ENCODE measurements around the gene STXBP6. TPM values are rescaled to one million over a fixed set of nuclear protein-coding genes. Genes with fewer than 3 reads are reported as not detected.

The STXBP6 gene
- total RNA-seq, 1 experiment from 2014 or later = 0.27 TPM

DNA sequence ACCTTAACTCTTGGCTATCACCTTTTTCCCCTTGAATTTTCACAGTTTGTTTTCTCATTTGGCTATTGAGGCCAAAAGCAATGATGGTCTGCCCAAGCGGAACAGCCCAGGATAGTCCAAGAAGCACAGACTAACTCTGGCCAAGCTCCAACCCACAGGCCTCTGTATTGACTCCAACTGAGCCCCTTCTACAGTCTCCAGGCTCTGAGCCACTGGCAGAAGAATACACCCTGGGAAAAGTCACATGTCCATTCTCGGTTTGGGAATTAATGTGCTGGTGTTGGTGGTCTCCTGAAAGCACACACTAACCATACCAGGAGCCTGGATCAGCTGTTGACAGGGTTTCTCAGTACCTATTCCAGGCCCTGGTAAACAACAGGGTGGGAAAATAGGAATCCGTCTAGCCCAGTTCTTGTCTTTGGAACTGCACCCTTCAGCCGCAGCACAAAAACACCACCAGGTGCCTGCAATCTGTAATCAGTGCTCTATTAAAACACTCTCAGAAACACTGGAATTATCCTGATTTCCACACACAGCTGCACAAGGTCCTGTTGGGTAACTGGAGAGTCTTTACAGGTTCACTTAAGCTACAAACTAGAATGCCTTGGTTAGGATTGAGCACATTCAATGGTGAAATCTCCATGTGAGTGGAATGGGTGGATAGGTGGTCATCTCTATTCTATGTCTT lies 63.6 kb downstream of the STXBP6 start:
- H3K9me2 ChIP-seq (ENCODE audit: insufficient read depth) = no peaks in the 10 kb centered on the region
- ATAC-seq (no peak), DNase-seq (ENCODE audit: low read depth, low spot score) (no peak)
- H3K27ac ChIP-seq (ENCODE audit: low read depth, low read length) = no peak overlapping the region
- ChIA-PET RAD21 (ENCODE audit: low non-redundant PET in 1 of 2, low total read pairs in 2 of 2, uncharacterized antibody in 2 of 2, unreplicated experiment in 2 of 2) (no interaction called here), CTCF (no interaction called here), POLR2A (no interaction called here)
- intact Hi-C loops (cut with micrococcal nuclease) = no loop called here
- TF ChIP-seq MAX (IDR thresholded peaks at IDR 0.05) = no peak
- TF ChIP-seq SRF (IDR thresholded peaks at IDR 0.05; ENCODE audit: low read depth) = no peak
- TF ChIP-seq EZH2 (IDR thresholded peaks at IDR 0.05) = no peak
- no peaks in the 10 kb centered on the region for H3K27me3 ChIP-seq (ENCODE audit: insufficient read depth, low read length)
- no peak overlapping the region for H3K4me3 ChIP-seq (replicated peaks in 1 of 2; ENCODE audit: low read depth in 1 of 2, low read length in 2 of 2)
- H3K4me1 ChIP-seq (ENCODE audit: control insufficient read depth in 1 of 2, insufficient read depth in 2 of 2, low read length in 2 of 2) = no peaks in the 10 kb centered on the region
- no peak overlapping the region for H3K9ac ChIP-seq (ENCODE audit: low read length)
- no peak overlapping the region for H3K4me2 ChIP-seq (ENCODE audit: low read length)
- no peak overlapping the region for H2AFZ ChIP-seq (ENCODE audit: low read depth, low read length, poor library complexity, severe bottlenecking)
- H3K79me2 ChIP-seq (ENCODE audit: insufficient read depth, low read length) = no peaks in the 10 kb centered on the region
- H4K20me1 ChIP-seq (ENCODE audit: insufficient read depth) = no peaks in the 10 kb centered on the region
- H3K36me3 ChIP-seq (ENCODE audit: control insufficient read depth in 1 of 2, insufficient read depth in 2 of 2, low read length in 2 of 2) = no peaks in the 10 kb centered on the region
- H3K9me3 ChIP-seq (ENCODE audit: control insufficient read depth in 1 of 2, insufficient read depth in 1 of 2, low read depth in 1 of 2, low read length in 2 of 2) = peaks cover 0 to 7% of the 10 kb centered on the region in 2 experiments; a peak in 2 of 4 replicates
- no TSS peak for BruUV-seq (replicated peaks)

DNA sequence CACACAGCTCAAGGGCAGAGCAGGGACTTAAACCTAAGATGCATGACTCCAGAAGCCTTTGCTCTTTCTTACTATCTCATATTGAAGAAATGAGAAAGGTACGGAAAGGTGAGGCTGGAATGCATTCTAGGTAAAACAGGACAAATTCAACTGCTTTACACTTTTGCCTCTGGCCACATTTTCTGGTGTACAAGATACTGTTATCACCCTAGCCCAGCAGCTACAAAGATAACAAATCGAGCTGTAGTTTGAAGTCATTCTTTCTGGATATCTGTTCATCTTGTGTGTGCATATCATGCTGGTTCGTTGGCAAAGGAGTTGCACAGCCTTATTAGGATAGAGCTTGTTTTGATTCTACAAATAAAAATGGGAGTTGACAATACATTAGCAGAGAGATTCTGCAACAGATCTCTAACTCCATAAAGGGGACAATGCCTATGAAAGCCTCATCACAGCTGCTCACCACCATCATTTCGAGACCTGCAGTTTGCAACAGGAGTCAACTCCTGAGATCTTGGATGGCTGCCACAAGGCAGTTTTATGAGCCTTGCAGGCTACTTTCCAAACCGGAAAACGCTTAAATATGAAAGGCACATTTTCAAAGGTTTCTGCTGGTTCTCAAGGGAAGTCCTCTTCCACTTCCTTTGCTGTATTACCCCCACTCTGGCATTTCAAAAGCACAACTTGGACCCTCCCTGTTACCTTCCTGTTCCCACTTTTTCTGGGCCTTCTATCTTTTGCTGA lies 64.9 kb downstream of the STXBP6 start:
- Histone ChIP-seq H3K4me2 (ENCODE audit: low read length) (no peak overlapping the region), H4K20me1 (ENCODE audit: insufficient read depth) (no peaks in the 10 kb centered on the region), H3K4me3 (replicated peaks in 1 of 2; ENCODE audit: low read depth in 1 of 2, low read length in 2 of 2) (no peak overlapping the region), H3K36me3 (ENCODE audit: control insufficient read depth in 1 of 2, insufficient read depth in 2 of 2, low read length in 2 of 2) (no peaks in the 10 kb centered on the region), H3K27ac (ENCODE audit: low read depth, low read length) (no peak overlapping the region), H2AFZ (ENCODE audit: low read depth, low read length, poor library complexity, severe bottlenecking) (no peak overlapping the region), H3K9me2 (ENCODE audit: insufficient read depth) (no peaks in the 10 kb centered on the region), H3K4me1 (ENCODE audit: control insufficient read depth in 1 of 2, insufficient read depth in 2 of 2, low read length in 2 of 2) (no peaks in the 10 kb centered on the region), H3K9me3 (ENCODE audit: control insufficient read depth in 1 of 2, insufficient read depth in 1 of 2, low read depth in 1 of 2, low read length in 2 of 2) (peaks cover 0 to 6% of the 10 kb centered on the region in 2 experiments; a peak in 2 of 4 replicates), H3K27me3 (ENCODE audit: insufficient read depth, low read length) (no peaks in the 10 kb centered on the region), H3K79me2 (ENCODE audit: insufficient read depth, low read length) (no peaks in the 10 kb centered on the region), H3K9ac (ENCODE audit: low read length) (no peak overlapping the region)
- intact Hi-C loops (cut with micrococcal nuclease) = no loop called here
- DNase-seq (ENCODE audit: low read depth, low spot score) (no peak), ATAC-seq (no peak)
- CTCF ChIA-PET = no interaction called here
- no TSS peak for BruUV-seq (replicated peaks)
- POLR2A ChIA-PET = no interaction called here
- RAD21 ChIA-PET (ENCODE audit: low non-redundant PET in 1 of 2, low total read pairs in 2 of 2, uncharacterized antibody in 2 of 2, unreplicated experiment in 2 of 2) = no interaction called here
- TF ChIP-seq CEBPB (IDR thresholded peaks at IDR 0.05; ENCODE audit: low read depth) (no peak), EGR1 (IDR thresholded peaks at IDR 0.05; ENCODE audit: low read depth) (no peak), EZH2 (IDR thresholded peaks at IDR 0.05) (no peak), ATF3 (IDR thresholded peaks at IDR 0.05) (no peak), POLR2AphosphoS5 (IDR thresholded peaks at IDR 0.05; ENCODE audit: low read depth, low read length) (no peak), SRF (IDR thresholded peaks at IDR 0.05; ENCODE audit: low read depth) (no peak), TCF7L2 (IDR thresholded peaks at IDR 0.05; ENCODE audit: borderline replicate concordance, extremely low read depth, insufficient read depth, insufficient read length) (no peak), ELF1 (IDR thresholded peaks at IDR 0.05; ENCODE audit: borderline replicate concordance, low read depth) (no peak), EZH2phosphoT487 (IDR thresholded peaks at IDR 0.05; ENCODE audit: borderline replicate concordance) (no peak), ZBTB33 (IDR thresholded peaks at IDR 0.05; ENCODE audit: extremely low read depth, insufficient replicate concordance, low read length) (no peak), ZNF274 (IDR thresholded peaks at IDR 0.05; ENCODE audit: low read depth, low read length) (no peak), FOSL1 (IDR thresholded peaks at IDR 0.05; ENCODE audit: low read depth) (no peak), SIN3A (IDR thresholded peaks at IDR 0.05; ENCODE audit: low read depth) (no peak)
- TF ChIP-seq, protein P1, sequence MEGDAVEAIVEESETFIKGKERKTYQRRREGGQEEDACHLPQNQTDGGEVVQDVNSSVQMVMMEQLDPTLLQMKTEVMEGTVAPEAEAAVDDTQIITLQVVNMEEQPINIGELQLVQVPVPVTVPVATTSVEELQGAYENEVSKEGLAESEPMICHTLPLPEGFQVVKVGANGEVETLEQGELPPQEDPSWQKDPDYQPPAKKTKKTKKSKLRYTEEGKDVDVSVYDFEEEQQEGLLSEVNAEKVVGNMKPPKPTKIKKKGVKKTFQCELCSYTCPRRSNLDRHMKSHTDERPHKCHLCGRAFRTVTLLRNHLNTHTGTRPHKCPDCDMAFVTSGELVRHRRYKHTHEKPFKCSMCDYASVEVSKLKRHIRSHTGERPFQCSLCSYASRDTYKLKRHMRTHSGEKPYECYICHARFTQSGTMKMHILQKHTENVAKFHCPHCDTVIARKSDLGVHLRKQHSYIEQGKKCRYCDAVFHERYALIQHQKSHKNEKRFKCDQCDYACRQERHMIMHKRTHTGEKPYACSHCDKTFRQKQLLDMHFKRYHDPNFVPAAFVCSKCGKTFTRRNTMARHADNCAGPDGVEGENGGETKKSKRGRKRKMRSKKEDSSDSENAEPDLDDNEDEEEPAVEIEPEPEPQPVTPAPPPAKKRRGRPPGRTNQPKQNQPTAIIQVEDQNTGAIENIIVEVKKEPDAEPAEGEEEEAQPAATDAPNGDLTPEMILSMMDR (IDR thresholded peaks at IDR 0.05 in 2 of 3, conservative IDR thresholded peaks at IDR 0.05 in 1 of 3; ENCODE audit: borderline replicate concordance in 1 of 3, insufficient read depth in 1 of 3, low read depth in 2 of 3, low read length in 2 of 3) = no peak

Measured in HCT116 (cell line).